HepG2 (cell line): ENCODE measurements around the gene HEBP1. TPM values are rescaled to one million over a fixed set of nuclear protein-coding genes. Genes with fewer than 3 reads are reported as not detected.
A peak's percentile ranks its signal among the peaks of the same experiment; 100 is the strongest.

ENCODE experiments used
- ATAC-seq: fragments of 200-7000 bp; cut with Tn5 transposase; 3 replicates; pipeline ENCODE4 v1.9.1; 2020; ENCODE audit warnings: mild to moderate bottlenecking, moderate library complexity
- BruUV-seq: library from RNA; stranded (reverse); fragments of 400-500 nt; replicated peaks from 2 replicates; lab custom pipeline; 2021; lab: Mats Ljungman, UMichigan
- CTCF ChIA-PET: fragments of 300-600 bp; formaldehyde crosslinking; extraction: SDS; loops from one replicate; lab custom pipeline; 2021; ENCODE audit warnings: low total read pairs, inconsistent platforms, low intra/inter-chr PET ratio; lab: Yijun Ruan, JAX
- POLR2A ChIA-PET: fragments of 350-600 bp; sonication (Branson Sonifier 250); formaldehyde crosslinking; loops from one replicate; lab custom pipeline; 2020; ENCODE audit warnings: antibody characterized with exemption, inconsistent platforms; lab: Yijun Ruan, JAX
- DNase-seq: peaks from one replicate; pipeline ENCODE4 v3.0.0-alpha.2; 2015; ENCODE audit warnings: low spot score
- FAIRE-seq: peaks from 3 replicates; lab custom pipeline; 2011; peaks lifted over from hg19 to GRCh38; lab: Jason Lieb, UNC
- H2AFZ ChIP-seq: one replicate; pipeline ENCODE4 v1.6.1; 2011; ENCODE audit warnings: low read length, inconsistent platforms
- H3K27ac ChIP-seq: fragments of 300-600 bp; 3 replicates; pipeline ENCODE4 v1.8.0; 2011; ENCODE audit warnings: mixed run types, mild to moderate bottlenecking, mixed read lengths, low read length, inconsistent platforms; ENCODE audit not compliant: insufficient read depth; ENCODE audit errors: extremely low read length
- H3K27me3 ChIP-seq, 2 experiments: fragments of 200-600 bp in 1 of 2; 2 replicates in 1 of 2; 3 replicates in 1 of 2; pipeline versions ENCODE4 v1.6.0 to v1.8.0; 2011; ENCODE audit warnings: low read length in 2 of 2, mild to moderate bottlenecking in 2 of 2, moderate library complexity in 2 of 2, inconsistent platforms in 1 of 2; ENCODE audit not compliant: insufficient read depth in 2 of 2, control insufficient read depth in 1 of 2
- H3K36me3 ChIP-seq, 2 experiments: fragments of 200-600 bp in 1 of 2; replicated peaks in 1 of 2; 2 replicates in 1 of 2; 3 replicates in 1 of 2; pipeline versions ENCODE4 v1.5.1 to v1.8.0; 2011; ENCODE audit warnings: low read length in 2 of 2, inconsistent platforms in 1 of 2; ENCODE audit not compliant: insufficient read depth in 2 of 2, control insufficient read depth in 1 of 2
- H3K4me1 ChIP-seq: 2 replicates; pipeline ENCODE4 v1.5.1; 2012; ENCODE audit warnings: low read length, inconsistent platforms; ENCODE audit not compliant: insufficient read depth
- H3K4me2 ChIP-seq: 2 replicates; pipeline ENCODE4 v1.6.0; 2011; ENCODE audit warnings: low read depth, low read length, inconsistent platforms
- H3K4me3 ChIP-seq, 3 experiments: fragments of 200-600 bp in 1 of 3; sonication (generic), shearing (Covaris generic) in 1 of 3; replicated peaks in 1 of 3; 2 replicates each; pipeline ENCODE4 v1.5.1; 2011 to 2016; ENCODE audit warnings: low read length in 3 of 3, inconsistent platforms in 2 of 3, low read depth in 2 of 3, mild to moderate bottlenecking in 2 of 3, control low read depth in 1 of 3, mixed read lengths in 1 of 3; ENCODE audit not compliant: insufficient read depth in 1 of 3
- H3K79me2 ChIP-seq: one replicate; pipeline ENCODE4 v1.6.1; 2011; ENCODE audit warnings: low read length, inconsistent platforms; ENCODE audit not compliant: insufficient read depth
- H3K9ac ChIP-seq: 2 replicates; pipeline ENCODE4 v1.6.0; 2011; ENCODE audit warnings: mild to moderate bottlenecking, low read depth, low read length, inconsistent platforms; ENCODE audit not compliant: insufficient read depth
- H3K9me3 ChIP-seq: 2 replicates; pipeline ENCODE4 v1.5.1; 2012; ENCODE audit warnings: mild to moderate bottlenecking, low read length
- H4K20me1 ChIP-seq: 2 replicates; pipeline ENCODE4 v1.6.0; 2011; ENCODE audit warnings: inconsistent platforms, mild to moderate bottlenecking, low read length, moderate library complexity; ENCODE audit not compliant: insufficient read depth
- ASH2L ChIP-seq: fragments of 300-600, 200-600 bp; sonication (generic); IDR thresholded peaks from 2 replicates; pipeline ENCODE4 v1.7.0; 2017; ENCODE audit warnings: low read depth, mild to moderate bottlenecking, moderate library complexity, mixed read lengths, low read length; ENCODE audit not compliant: insufficient read length
- ATF4 ChIP-seq, 2 experiments: fragments of 450-650 bp in 1 of 2; sonication (generic) in 1 of 2; formaldehyde crosslinking; IDR thresholded peaks; 2 replicates each; pipeline versions ENCODE4 v1.5.0 to v1.8.0; 2020 to 2022; ENCODE audit warnings: mild to moderate bottlenecking in 1 of 2, missing genetic modification reagents in 1 of 2
- CEBPB ChIP-seq: IDR thresholded peaks from 2 replicates; pipeline ENCODE4 v1.6.1; 2011; ENCODE audit warnings: low read depth, low read length, improper control_type of control experiment, borderline replicate concordance
- HCFC1 ChIP-seq: fragments of 150-350 bp; IDR thresholded peaks from 2 replicates; pipeline ENCODE4 v1.6.1; 2014; ENCODE audit warnings: low read depth, low read length
- HOXA7 ChIP-seq: sonication (generic); formaldehyde crosslinking; IDR thresholded peaks from 2 replicates; pipeline ENCODE4 v1.8.1; 2022; ENCODE audit warnings: mild to moderate bottlenecking, missing genetic modification reagents, moderate library complexity
- KMT2A ChIP-seq: sonication (generic); formaldehyde crosslinking; IDR thresholded peaks from 2 replicates; pipeline ENCODE4 v1.4.0; 2020; ENCODE audit warnings: missing genetic modification reagents
- NFKB2 ChIP-seq: sonication (generic); formaldehyde crosslinking; IDR thresholded peaks from 2 replicates; pipeline ENCODE4 v1.4.0; 2020; ENCODE audit warnings: missing genetic modification reagents, borderline replicate concordance
- NRL ChIP-seq: sonication (generic); formaldehyde crosslinking; IDR thresholded peaks from 2 replicates; pipeline ENCODE4 v1.5.0; 2020; ENCODE audit warnings: missing genetic modification reagents, mild to moderate bottlenecking, moderate library complexity, borderline replicate concordance
- POLR2AphosphoS5 ChIP-seq: IDR thresholded peaks from 2 replicates; pipeline ENCODE4 v1.6.1; 2012; ENCODE audit warnings: low read depth, low read length
- SMAD3 ChIP-seq: sonication (generic); formaldehyde crosslinking; IDR thresholded peaks from 2 replicates; pipeline ENCODE4 v1.4.0; 2020; ENCODE audit warnings: missing genetic modification reagents
- SP1 ChIP-seq, 2 experiments: fragments of 450-650 bp in 1 of 2; sonication (generic) in 1 of 2; formaldehyde crosslinking in 1 of 2; IDR thresholded peaks; 2 replicates each; pipeline versions ENCODE4 v1.4.0 to v1.6.1; 2016 to 2020; ENCODE audit warnings: missing genetic modification reagents in 1 of 2
- THYN1 ChIP-seq: sonication (generic); formaldehyde crosslinking; IDR thresholded peaks from 2 replicates; pipeline ENCODE4 v1.8.1; 2023; ENCODE audit warnings: low read depth, mild to moderate bottlenecking, moderate library complexity, missing genetic modification reagents, borderline replicate concordance
- ZBTB25 ChIP-seq: IDR thresholded peaks from 2 replicates; pipeline ENCODE4 v1.6.1; 2018; ENCODE audit warnings: missing genetic modification reagents
- ZBTB7B ChIP-seq: sonication (generic); formaldehyde crosslinking; IDR thresholded peaks from 2 replicates; pipeline ENCODE4 v1.4.0; 2020; ENCODE audit warnings: missing genetic modification reagents
- ZFP1 ChIP-seq: IDR thresholded peaks from 2 replicates; pipeline ENCODE4 v1.6.1; 2016
- ZNF230 ChIP-seq: sonication (generic); formaldehyde crosslinking; IDR thresholded peaks from 2 replicates; pipeline ENCODE4 v1.4.0; 2020; ENCODE audit warnings: mild to moderate bottlenecking, missing genetic modification reagents
- ZNF253 ChIP-seq: sonication (generic); formaldehyde crosslinking; IDR thresholded peaks from 2 replicates; pipeline ENCODE4 v1.8.0; 2022; ENCODE audit warnings: mild to moderate bottlenecking, missing genetic modification reagents, borderline replicate concordance
- WGBS: methylation state at CpG from one replicate; pipeline ENCODE4 v1.1.6; 2017; ENCODE audit warnings: low lambda C conversion rate; 5-methylcytosine and 5-hydroxymethylcytosine counted together
- in situ Hi-C: cut with HindIII; loops from 2 replicates; pipeline ENCODE4 v1.10.0; 2017; ENCODE audit warnings: low pct_unique_long_range_greater_than_20kb; ENCODE audit not compliant: extremely low pct_ligation_motif_present
- intact Hi-C: fragments of 100-400 bp; cut with micrococcal nuclease; formaldehyde crosslinking; loops from one replicate; pipeline ENCODE4 v1.10.0; 2022; ENCODE audit not compliant: unreplicated experiment
- polyA plus RNA-seq, 8 experiments: library from polyadenylated mRNA; depleted of rRNA in 3 of 8; stranded (reverse) in 7 of 8; unstranded in 1 of 8; fragments of >200 nt; fragmentation: Illumina TruSeq in 4 of 8; extraction: Trizol in 4 of 8; gene quantifications; 2 replicates each; pipeline versions ENCODE4 v1.2.1 to v1.2.3, GENCODE V29; 2011 to 2016; ENCODE audit warnings: low read depth in 4 of 8, missing spikeins in 1 of 8, mixed read lengths in 1 of 8; ENCODE audit not compliant: insufficient read depth in 1 of 8
- total RNA-seq, 5 experiments: library from RNA; depleted of rRNA; stranded (reverse); fragments of >200 nt; fragmentation: Illumina TruSeq; extraction: Trizol; gene quantifications; 2 replicates each; pipeline ENCODE4 v1.2.3, GENCODE V29; 2016; ENCODE audit warnings: low read depth in 1 of 5
- TF ChIP-seq, protein P1 (sequence below): sonication (generic); formaldehyde crosslinking; IDR thresholded peaks from 2 replicates; pipeline ENCODE4 v1.5.0; 2020; ENCODE audit warnings: missing genetic modification reagents
- TF ChIP-seq, protein P2 (sequence below): sonication (generic); formaldehyde crosslinking; IDR thresholded peaks from 2 replicates; pipeline ENCODE4 v1.8.1; 2023; ENCODE audit warnings: mild to moderate bottlenecking, missing genetic modification reagents

The HEBP1 gene
- total and polyA plus RNA-seq, 2 of the 13 experiments (the other 11 are each of a cell fraction or from before 2014, with no cell fraction given) = 7.8 to 9.4 TPM

- no peaks in the 10 kb centered on the region for H3K79me2 ChIP-seq
- in situ Hi-C loops = no loop called here
- WGBS = 1% methylated on average over 33 of the region's 74 CpGs
- peak; percentile 99 for ATAC-seq
- no peaks in the 10 kb centered on the region for H3K9me3 ChIP-seq
- peak; percentile 40 for DNase-seq
- H3K27me3 ChIP-seq = peaks cover 2 to 30% of the 10 kb centered on the region in 2 experiments; a peak in 3 of 5 replicates
- H3K9ac ChIP-seq = peak within 1 kb of the TSS; percentile 61
- CTCF ChIA-PET = no interaction called here
- H3K36me3 ChIP-seq = no peaks in the 10 kb centered on the region
- H3K4me1 ChIP-seq = peaks cover 21% of the 10 kb centered on the region; the same call in 1 of the 2 replicates
- H3K27ac ChIP-seq = no peak within 1 kb of the TSS
- H2AFZ ChIP-seq = peak within 1 kb of the TSS; percentile 66
- POLR2A ChIA-PET = no interaction called here
- H3K4me2 ChIP-seq = peak within 1 kb of the TSS; percentile 97
- BruUV-seq = no TSS peak
- peak within 1 kb of the TSS; percentile 92 to 99 (median 94) for H3K4me3 ChIP-seq
- intact Hi-C loops = loop anchor here (1.0 kb wide), 1 partner anchor 35 kb away; no protein-coding TSS in a partner anchor
- no peak for FAIRE-seq
- H4K20me1 ChIP-seq = no peaks in the 10 kb centered on the region
- TF ChIP-seq, protein P1, sequence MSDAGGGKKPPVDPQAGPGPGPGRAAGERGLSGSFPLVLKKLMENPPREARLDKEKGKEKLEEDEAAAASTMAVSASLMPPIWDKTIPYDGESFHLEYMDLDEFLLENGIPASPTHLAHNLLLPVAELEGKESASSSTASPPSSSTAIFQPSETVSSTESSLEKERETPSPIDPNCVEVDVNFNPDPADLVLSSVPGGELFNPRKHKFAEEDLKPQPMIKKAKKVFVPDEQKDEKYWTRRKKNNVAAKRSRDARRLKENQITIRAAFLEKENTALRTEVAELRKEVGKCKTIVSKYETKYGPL (CRISPR knock-in tag) = no peak
- TF ChIP-seq ATF4 (CRISPR knock-in tag; IDR thresholded peaks at IDR 0.05) (no peak), SP1 (IDR thresholded peaks at IDR 0.05) (no peak), SP1 (CRISPR knock-in tag; IDR thresholded peaks at IDR 0.05) (no peak), HCFC1 (peak; percentile 86), ZFP1 (peak; percentile 27; the same call in 1 of the 2 replicates), NRL (CRISPR knock-in tag) (peak; percentile 59; the same call in 1 of the 2 replicates), HOXA7 (CRISPR knock-in tag) (no peak), THYN1 (CRISPR knock-in tag) (0 out of 2 replicates have a peak, but pooled peaks have one; percentile 28), ASH2L (peak; percentile 53), SMAD3 (CRISPR knock-in tag) (no peak), KMT2A (peak; percentile 77), ZBTB7B (peak; percentile 97), ZNF253 (peak; percentile 83; the same call in 1 of the 2 replicates), ZNF230 (CRISPR knock-in tag) (peak; percentile 61; the same call in 1 of the 2 replicates), ZBTB25 (CRISPR knock-in tag) (peak; percentile 25; the same call in 1 of the 2 replicates), CEBPB (peak; percentile 51; the same call in 1 of the 2 replicates), NFKB2 (CRISPR knock-in tag) (peak; percentile 38; the same call in 1 of the 2 replicates), POLR2AphosphoS5 (peak; percentile 58; the same call in 1 of the 2 replicates)
- TF ChIP-seq, protein P2, sequence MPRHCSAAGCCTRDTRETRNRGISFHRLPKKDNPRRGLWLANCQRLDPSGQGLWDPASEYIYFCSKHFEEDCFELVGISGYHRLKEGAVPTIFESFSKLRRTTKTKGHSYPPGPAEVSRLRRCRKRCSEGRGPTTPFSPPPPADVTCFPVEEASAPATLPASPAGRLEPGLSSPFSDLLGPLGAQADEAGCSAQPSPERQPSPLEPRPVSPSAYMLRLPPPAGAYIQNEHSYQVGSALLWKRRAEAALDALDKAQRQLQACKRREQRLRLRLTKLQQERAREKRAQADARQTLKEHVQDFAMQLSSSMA (CRISPR knock-in tag) = 0 out of 2 replicates have a peak, but pooled peaks have one; percentile 50
Measured at GRCh38 chr12:13044002-13044905, 44.2 kb upstream of the HEBP1 start, which contains the start of gene FAM234B. Gene FAM234B, plus strand, starts transcription at chr12:13044381. Its CDS starts 23 bp downstream, at chr12:13044404.
